ENCODE results near the gene EGLN1. TPM values are rescaled to one million over a fixed set of nuclear protein-coding genes. Genes with fewer than 3 reads are reported as not detected.

The EGLN1 gene
- total RNA-seq, 1 donor from 2014 or later, result 19.9 TPM

- no peak for DNase-seq (ENCODE audit: low spot score, unreplicated experiment)
- Mint-ChIP-seq H3K27me3 (no peaks in the 10 kb centered on the region), H3K9me3 (ENCODE audit: low read depth) (no peaks in the 10 kb centered on the region), H3K4me3 (ENCODE audit: low read depth) (no peak overlapping the region), H3K4me1 (ENCODE audit: low read depth) (peaks cover 7% of the 10 kb centered on the region), H3K36me3 (ENCODE audit: insufficient read depth) (peaks cover 5% of the 10 kb centered on the region), H3K27ac (peak overlapping the region; percentile 86)
- TF ChIP-seq CTCF (IDR thresholded peaks at IDR 0.05; ENCODE audit: unreplicated experiment), result no peak
Observed at GRCh38 chr1:231387770-231388669, 34.1 kb downstream of the EGLN1 start.

- Mint-ChIP-seq H3K9me3 (ENCODE audit: low read depth) (no peaks in the 10 kb centered on the region), H3K4me3 (ENCODE audit: low read depth) (no peak overlapping the region), H3K27ac (no peak overlapping the region), H3K36me3 (ENCODE audit: insufficient read depth) (peaks cover 5% of the 10 kb centered on the region), H3K27me3 (no peaks in the 10 kb centered on the region), H3K4me1 (ENCODE audit: low read depth) (peaks cover 7% of the 10 kb centered on the region)
- TF ChIP-seq CTCF (IDR thresholded peaks at IDR 0.05; ENCODE audit: unreplicated experiment), result no peak
- DNase-seq (ENCODE audit: low spot score, unreplicated experiment), result no peak
Observed at GRCh38 chr1:231386466-231386865, 35.6 kb downstream of the EGLN1 start.

GRCh38 chr1:231385416-231385748, 36.7 kb downstream of the EGLN1 start:
- no peak for TF ChIP-seq CTCF (IDR thresholded peaks at IDR 0.05; ENCODE audit: unreplicated experiment)
- Mint-ChIP-seq H3K4me3 (ENCODE audit: low read depth) (no peak overlapping the region), H3K36me3 (ENCODE audit: insufficient read depth) (peaks cover 5% of the 10 kb centered on the region), H3K27ac (no peak overlapping the region), H3K27me3 (no peaks in the 10 kb centered on the region), H3K4me1 (ENCODE audit: low read depth) (peaks cover 7% of the 10 kb centered on the region), H3K9me3 (ENCODE audit: low read depth) (no peaks in the 10 kb centered on the region)
- no peak for DNase-seq (ENCODE audit: low spot score, unreplicated experiment)

- Mint-ChIP-seq H3K4me1 (ENCODE audit: low read depth) (peaks cover 7% of the 10 kb centered on the region), H3K36me3 (ENCODE audit: insufficient read depth) (peaks cover 3% of the 10 kb centered on the region), H3K27ac (no peak overlapping the region), H3K9me3 (ENCODE audit: low read depth) (no peaks in the 10 kb centered on the region), H3K4me3 (ENCODE audit: low read depth) (no peak overlapping the region), H3K27me3 (no peaks in the 10 kb centered on the region)
- no peak for TF ChIP-seq CTCF (IDR thresholded peaks at IDR 0.05; ENCODE audit: unreplicated experiment)
- no peak for DNase-seq (ENCODE audit: low spot score, unreplicated experiment)
Observed at GRCh38 chr1:231384696-231385415, 37.2 kb downstream of the EGLN1 start.

GRCh38 chr1:231383159-231383860, 38.8 kb downstream of the EGLN1 start:
- H3K9me3 Mint-ChIP-seq (ENCODE audit: low read depth), result no peaks in the 10 kb centered on the region
- H3K27me3 Mint-ChIP-seq, result no peaks in the 10 kb centered on the region
- H3K36me3 Mint-ChIP-seq (ENCODE audit: insufficient read depth), result no peaks in the 10 kb centered on the region
- DNase-seq (ENCODE audit: low spot score, unreplicated experiment), result no peak
- H3K4me1 Mint-ChIP-seq (ENCODE audit: low read depth), result peaks cover 7% of the 10 kb centered on the region
- no peak overlapping the region for H3K4me3 Mint-ChIP-seq (ENCODE audit: low read depth)
- no peak overlapping the region for H3K27ac Mint-ChIP-seq
- TF ChIP-seq CTCF (IDR thresholded peaks at IDR 0.05; ENCODE audit: unreplicated experiment), result no peak

All from progenitor cell of endocrine pancreas (in vitro differentiated cells).